ENCODE measurements around the gene EXOC3L4. TPM values are rescaled to one million over a fixed set of nuclear protein-coding genes. Genes with fewer than 3 reads are reported as not detected.

The EXOC3L4 gene
- total RNA-seq, 1 experiment from 2014 or later = 1.4 TPM

GRCh38 chr14:103104389-103104653 lies 9.8 kb downstream of the EXOC3L4 start:
- DNase-seq = no peak
- Histone ChIP-seq H3K4me2 (ENCODE audit: low read length) (peak overlapping the region; percentile 83), H3K4me1 (ENCODE audit: insufficient read depth, low read length) (peaks cover 15% of the 10 kb centered on the region; the same call in 1 of the 2 replicates), H3F3A (ENCODE audit: low read length, unreplicated experiment) (no peaks in the 10 kb centered on the region), H3K79me2 (ENCODE audit: low read length) (no peaks in the 10 kb centered on the region), H3K27ac (ENCODE audit: low read length) (no peak overlapping the region), H2AFZ (ENCODE audit: low read length) (peak overlapping the region; percentile 84), H4K20me1 (ENCODE audit: low read length) (no peaks in the 10 kb centered on the region), H3K9me3 (ENCODE audit: low read length) (no peaks in the 10 kb centered on the region), H3K4me3 (ENCODE audit: low read length) (peak overlapping the region; percentile 63), H3K9ac (ENCODE audit: low read length) (no peak overlapping the region), H3K27me3 (ENCODE audit: low read length) (peaks cover 7% of the 10 kb centered on the region; the same call in 1 of the 2 replicates), H3K9me2 (replicated peaks; ENCODE audit: low read length) (no peaks in the 10 kb centered on the region), H3K36me3 (ENCODE audit: low read depth, low read length) (no peaks in the 10 kb centered on the region)
- TF ChIP-seq EZH2phosphoT487 (IDR thresholded peaks at IDR 0.05; ENCODE audit: borderline replicate concordance, low read length) (no peak), EZH2 (IDR thresholded peaks at IDR 0.05; ENCODE audit: low read length, unreplicated experiment) (no peak)
- TF ChIP-seq, protein P1, sequence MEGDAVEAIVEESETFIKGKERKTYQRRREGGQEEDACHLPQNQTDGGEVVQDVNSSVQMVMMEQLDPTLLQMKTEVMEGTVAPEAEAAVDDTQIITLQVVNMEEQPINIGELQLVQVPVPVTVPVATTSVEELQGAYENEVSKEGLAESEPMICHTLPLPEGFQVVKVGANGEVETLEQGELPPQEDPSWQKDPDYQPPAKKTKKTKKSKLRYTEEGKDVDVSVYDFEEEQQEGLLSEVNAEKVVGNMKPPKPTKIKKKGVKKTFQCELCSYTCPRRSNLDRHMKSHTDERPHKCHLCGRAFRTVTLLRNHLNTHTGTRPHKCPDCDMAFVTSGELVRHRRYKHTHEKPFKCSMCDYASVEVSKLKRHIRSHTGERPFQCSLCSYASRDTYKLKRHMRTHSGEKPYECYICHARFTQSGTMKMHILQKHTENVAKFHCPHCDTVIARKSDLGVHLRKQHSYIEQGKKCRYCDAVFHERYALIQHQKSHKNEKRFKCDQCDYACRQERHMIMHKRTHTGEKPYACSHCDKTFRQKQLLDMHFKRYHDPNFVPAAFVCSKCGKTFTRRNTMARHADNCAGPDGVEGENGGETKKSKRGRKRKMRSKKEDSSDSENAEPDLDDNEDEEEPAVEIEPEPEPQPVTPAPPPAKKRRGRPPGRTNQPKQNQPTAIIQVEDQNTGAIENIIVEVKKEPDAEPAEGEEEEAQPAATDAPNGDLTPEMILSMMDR (conservative IDR thresholded peaks at IDR 0.05; ENCODE audit: low read depth, low read length) = no peak
- intact Hi-C loops (cut with micrococcal nuclease) = loop anchor here (2.0 kb wide), 1 partner anchor 80 kb away; no protein-coding TSS in a partner anchor
- ChIA-PET POLR2A (ENCODE audit: unreplicated experiment) (no interaction called here), CTCF (interaction anchor here (0.6 to 1.8 kb wide), 11 partner anchors 19 to 197 kb away, joined by 3 to 15 read pairs (median 7); partner anchors contain the start of gene TNFAIP2)
- no TSS peak for BruUV-seq (replicated peaks)
- no peak for ATAC-seq

DNA sequence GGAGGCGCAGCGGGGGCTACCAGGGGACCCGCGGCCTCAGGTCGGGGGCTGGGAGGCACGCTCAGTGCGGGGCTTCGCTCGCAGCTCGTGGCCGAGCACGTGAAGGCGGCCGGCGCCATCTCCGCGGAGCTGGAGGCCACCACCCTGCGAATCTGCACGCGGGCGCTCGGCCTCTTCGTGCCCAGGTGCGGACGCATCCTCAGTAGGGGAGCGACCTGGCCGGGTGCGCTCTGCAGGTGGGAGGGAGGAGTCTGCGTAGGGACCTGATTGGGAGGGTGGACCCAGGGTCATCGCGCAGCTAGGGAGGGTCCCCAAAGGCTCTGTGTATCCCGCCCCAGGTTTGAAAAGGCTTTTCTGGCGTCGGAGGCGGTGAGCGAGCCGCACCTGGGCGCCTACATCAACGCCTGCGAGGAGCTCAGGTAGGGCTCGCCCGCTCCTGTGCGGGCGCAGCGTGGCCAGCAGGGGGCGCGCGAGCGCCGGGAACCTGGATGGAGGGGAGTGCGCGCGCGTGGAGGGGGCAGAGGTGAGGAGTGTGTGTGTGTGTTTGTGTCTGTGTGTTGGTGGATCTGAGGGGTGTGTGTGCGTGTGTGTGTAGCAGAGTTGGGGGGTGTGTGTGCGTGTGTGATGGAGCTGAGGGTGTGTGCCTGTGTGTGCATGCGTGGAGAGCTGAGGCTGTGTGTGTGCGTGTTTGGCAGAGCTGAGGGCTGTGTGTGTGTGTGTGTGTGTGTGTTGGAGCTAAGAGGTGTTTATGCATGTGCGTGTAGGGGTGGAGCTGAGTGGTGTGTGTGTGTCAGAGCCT lies 10.3 kb downstream of the EXOC3L4 start:
- peak overlapping the region; percentile 84 for H2AFZ ChIP-seq (ENCODE audit: low read length)
- no peak overlapping the region for H3K9ac ChIP-seq (ENCODE audit: low read length)
- intact Hi-C loops (cut with micrococcal nuclease) = loop anchor here (1.0 to 5.0 kb wide), 3 partner anchors 37 to 187 kb away; no protein-coding TSS in a partner anchor
- DNase-seq (peak; percentile 82), ATAC-seq (peak; percentile 75)
- no peaks in the 10 kb centered on the region for H3F3A ChIP-seq (ENCODE audit: low read length, unreplicated experiment)
- CTCF ChIA-PET = interaction anchor here (0.6 to 1.8 kb wide), 16 partner anchors 19 to 196 kb away, joined by 3 to 15 read pairs (median 6); partner anchors contain the start of gene TNFAIP2
- H3K9me3 ChIP-seq (ENCODE audit: low read length) = no peaks in the 10 kb centered on the region
- H3K4me3 ChIP-seq (ENCODE audit: low read length) = peak overlapping the region; percentile 63
- POLR2A ChIA-PET (ENCODE audit: unreplicated experiment) = interaction anchor here (0.6 kb wide), 1 partner anchor 113 kb away, joined by 9 read pairs; no protein-coding TSS in a partner anchor
- BruUV-seq (replicated peaks) = no TSS peak
- peaks cover 19% of the 10 kb centered on the region for H3K4me1 ChIP-seq (ENCODE audit: insufficient read depth, low read length)
- no peaks in the 10 kb centered on the region for H3K36me3 ChIP-seq (ENCODE audit: low read depth, low read length)
- H3K9me2 ChIP-seq (replicated peaks; ENCODE audit: low read length) = no peaks in the 10 kb centered on the region
- peak overlapping the region; percentile 83 for H3K4me2 ChIP-seq (ENCODE audit: low read length)
- no peaks in the 10 kb centered on the region for H3K79me2 ChIP-seq (ENCODE audit: low read length)
- H3K27me3 ChIP-seq (ENCODE audit: low read length) = peaks cover 7% of the 10 kb centered on the region; the same call in 1 of the 2 replicates
- no peak overlapping the region for H3K27ac ChIP-seq (ENCODE audit: low read length)
- no peak for TF ChIP-seq EZH2phosphoT487 (IDR thresholded peaks at IDR 0.05; ENCODE audit: borderline replicate concordance, low read length)
- TF ChIP-seq, protein P1 (conservative IDR thresholded peaks at IDR 0.05; ENCODE audit: low read depth, low read length) = peak; percentile 97
- no peaks in the 10 kb centered on the region for H4K20me1 ChIP-seq (ENCODE audit: low read length)
